A673 (cell line): ENCODE measurements around the gene NGEF. TPM values are rescaled to one million over a fixed set of nuclear protein-coding genes. Genes with fewer than 3 reads are reported as not detected.

Experiments
- BruUV-seq: library from RNA; stranded (reverse); fragments of 400-500 nt; replicated peaks from 2 replicates; lab custom pipeline; 2021; lab: Mats Ljungman, UMichigan
- CTCF ChIA-PET: fragments of 300-600 bp; sonication (Branson Sonifier 250); formaldehyde crosslinking; loops from one replicate; lab custom pipeline; 2022; ENCODE audit warnings: antibody characterized with exemption; lab: Charles Lee
- POLR2A ChIA-PET: fragments of 300-600 bp; sonication (Branson Sonifier 250); formaldehyde crosslinking; loops from one replicate; lab custom pipeline; 2022; ENCODE audit warnings: antibody characterized with exemption; ENCODE audit not compliant: low non-redundant PET; lab: Charles Lee
- DNase-seq: peaks from one replicate; pipeline ENCODE4 v3.0.0-alpha.2; 2015; ENCODE audit warnings: low spot score
- H3K27ac ChIP-seq: fragments of 200-600 bp; sonication (generic); 2 replicates; pipeline ENCODE4 v1.5.1; 2016; ENCODE audit warnings: mixed run types, low read depth, mild to moderate bottlenecking, mixed read lengths, antibody characterized with exemption, low read length; ENCODE audit not compliant: poor library complexity, severe bottlenecking
- H3K27me3 ChIP-seq: fragments of 200-600 bp; sonication (generic); replicated peaks from 2 replicates; pipeline ENCODE4 v1.6.1; 2017; ENCODE audit warnings: mixed run types, low read depth, mild to moderate bottlenecking, mixed read lengths, antibody characterized with exemption, low read length; ENCODE audit not compliant: insufficient read depth, poor library complexity
- H3K36me3 ChIP-seq: fragments of 200-600 bp; sonication (generic); 2 replicates; pipeline ENCODE4 v1.6.1; 2016; ENCODE audit warnings: mixed run types, mild to moderate bottlenecking, mixed read lengths, antibody characterized with exemption, low read length; ENCODE audit not compliant: insufficient read depth, poor library complexity, severe bottlenecking
- H3K4me1 ChIP-seq: fragments of 200-600 bp; sonication (generic); 2 replicates; pipeline ENCODE4 v1.6.1; 2017; ENCODE audit warnings: mixed run types, mild to moderate bottlenecking, mixed read lengths, antibody characterized with exemption, low read length; ENCODE audit not compliant: insufficient read depth, poor library complexity, severe bottlenecking
- H3K4me3 ChIP-seq: fragments of 200-600 bp; sonication (generic); 2 replicates; pipeline ENCODE4 v1.5.1; 2016; ENCODE audit warnings: low read depth, mixed run types, mild to moderate bottlenecking, mixed read lengths, low read length; ENCODE audit not compliant: poor library complexity, severe bottlenecking
- H3K9me3 ChIP-seq: fragments of 200-600 bp; sonication (generic); 2 replicates; pipeline ENCODE4 v1.6.1; 2016; ENCODE audit warnings: mixed run types, low read depth, mild to moderate bottlenecking, mixed read lengths, antibody characterized with exemption, low read length; ENCODE audit not compliant: poor library complexity, severe bottlenecking
- CTCF ChIP-seq: fragments of 300-800, 200-600 bp; sonication (generic); conservative IDR thresholded peaks from 2 replicates; pipeline ENCODE4 v1.5.1; 2017; ENCODE audit warnings: low read depth, mild to moderate bottlenecking, antibody characterized with exemption, low read length, moderate library complexity, mixed read lengths
- EZH2 ChIP-seq: fragments of 200-600 bp; sonication (generic); IDR thresholded peaks from 2 replicates; pipeline ENCODE4 v1.6.1; 2017; ENCODE audit warnings: borderline replicate concordance, low read depth, mild to moderate bottlenecking, mixed read lengths, antibody characterized with exemption, low read length; ENCODE audit not compliant: poor library complexity, severe bottlenecking
- intact Hi-C: fragments of 100-400 bp; cut with micrococcal nuclease; formaldehyde crosslinking; loops from one replicate; pipeline ENCODE4 v1.10.0; 2022; ENCODE audit not compliant: unreplicated experiment
- total RNA-seq: library from RNA; stranded (reverse); gene quantifications from 2 replicates; pipeline ENCODE4 v1.2.3, GENCODE V29; 2021

The NGEF gene
- total RNA-seq, 1 experiment from 2014 or later, result 0.69 TPM

GRCh38 chr2:232927032-232927792 lies 85.8 kb downstream of the NGEF start:
- BruUV-seq, result no TSS peak
- intact Hi-C loops, result no loop called here
- Histone ChIP-seq H3K36me3 (no peaks in the 10 kb centered on the region), H3K27me3 (peaks cover 31% of the 10 kb centered on the region), H3K4me1 (peaks cover 5% of the 10 kb centered on the region), H3K9me3 (no peaks in the 10 kb centered on the region), H3K27ac (no peak overlapping the region), H3K4me3 (peak overlapping the region; percentile 44)
- ChIA-PET CTCF (no interaction called here), POLR2A (no interaction called here)
- no peak for DNase-seq
- TF ChIP-seq CTCF, result no peak

- DNase-seq, result no peak
- no peaks in the 10 kb centered on the region for H3K36me3 ChIP-seq
- no TSS peak for BruUV-seq
- H3K4me3 ChIP-seq, result no peak overlapping the region
- H3K9me3 ChIP-seq, result no peaks in the 10 kb centered on the region
- intact Hi-C loops, result no loop called here
- TF ChIP-seq EZH2, result no peak
- no peak for TF ChIP-seq CTCF
- ChIA-PET POLR2A (no interaction called here), CTCF (no interaction called here)
- peaks cover 31% of the 10 kb centered on the region for H3K27me3 ChIP-seq
- H3K4me1 ChIP-seq, result peaks cover 5% of the 10 kb centered on the region
- no peak overlapping the region for H3K27ac ChIP-seq
Measured at GRCh38 chr2:232926431-232926939, 86.6 kb downstream of the NGEF start.

GRCh38 chr2:232925821-232926156 lies 87.3 kb downstream of the NGEF start:
- Histone ChIP-seq H3K9me3 (no peaks in the 10 kb centered on the region), H3K27me3 (peaks cover 31% of the 10 kb centered on the region), H3K4me3 (no peak overlapping the region), H3K27ac (no peak overlapping the region), H3K4me1 (peaks cover 7% of the 10 kb centered on the region), H3K36me3 (no peaks in the 10 kb centered on the region)
- no peak for DNase-seq
- CTCF ChIA-PET, result no interaction called here
- POLR2A ChIA-PET, result no interaction called here
- BruUV-seq, result no TSS peak
- TF ChIP-seq EZH2 (no peak), CTCF (no peak)
- intact Hi-C loops, result no loop called here
